GM20000 (cell line): ENCODE results near the gene SERINC5.

ENCODE experiments used
- DNase-seq: peaks from one replicate; pipeline ENCODE4 v3.0.0; 2012; ENCODE audit warnings: low spot score
- TF ChIP-seq, protein P1 (sequence below): IDR thresholded peaks from 2 replicates; pipeline ENCODE4 v1.5.1; 2012; ENCODE audit warnings: mild to moderate bottlenecking, control low read depth; ENCODE audit errors: extremely low read depth, missing control alignments

The SERINC5 gene

GRCh38 chr5:80225189-80225933 is 30.5 kb downstream of the SERINC5 start:
- TF ChIP-seq, protein P1, sequence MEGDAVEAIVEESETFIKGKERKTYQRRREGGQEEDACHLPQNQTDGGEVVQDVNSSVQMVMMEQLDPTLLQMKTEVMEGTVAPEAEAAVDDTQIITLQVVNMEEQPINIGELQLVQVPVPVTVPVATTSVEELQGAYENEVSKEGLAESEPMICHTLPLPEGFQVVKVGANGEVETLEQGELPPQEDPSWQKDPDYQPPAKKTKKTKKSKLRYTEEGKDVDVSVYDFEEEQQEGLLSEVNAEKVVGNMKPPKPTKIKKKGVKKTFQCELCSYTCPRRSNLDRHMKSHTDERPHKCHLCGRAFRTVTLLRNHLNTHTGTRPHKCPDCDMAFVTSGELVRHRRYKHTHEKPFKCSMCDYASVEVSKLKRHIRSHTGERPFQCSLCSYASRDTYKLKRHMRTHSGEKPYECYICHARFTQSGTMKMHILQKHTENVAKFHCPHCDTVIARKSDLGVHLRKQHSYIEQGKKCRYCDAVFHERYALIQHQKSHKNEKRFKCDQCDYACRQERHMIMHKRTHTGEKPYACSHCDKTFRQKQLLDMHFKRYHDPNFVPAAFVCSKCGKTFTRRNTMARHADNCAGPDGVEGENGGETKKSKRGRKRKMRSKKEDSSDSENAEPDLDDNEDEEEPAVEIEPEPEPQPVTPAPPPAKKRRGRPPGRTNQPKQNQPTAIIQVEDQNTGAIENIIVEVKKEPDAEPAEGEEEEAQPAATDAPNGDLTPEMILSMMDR = no peak
- DNase-seq = no peak

DNA sequence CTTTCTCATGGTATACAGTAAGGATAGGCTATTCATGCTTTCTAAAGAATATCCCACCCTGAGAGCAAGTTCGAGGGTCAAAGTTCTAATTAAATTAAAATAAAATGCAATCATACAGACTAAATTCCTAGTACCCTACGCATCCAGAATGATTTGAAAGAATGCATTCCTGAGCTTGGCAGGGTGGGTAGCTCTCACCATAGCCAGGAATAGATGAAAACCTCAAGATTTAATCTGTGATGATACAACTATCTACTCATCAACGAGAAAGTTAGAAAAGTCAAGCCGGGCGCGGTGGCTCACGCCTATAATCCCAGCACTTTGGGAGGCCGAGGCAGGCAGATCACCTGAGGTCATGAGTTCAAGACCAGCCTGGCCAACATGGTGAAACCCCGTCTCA is 32.3 kb downstream of the SERINC5 start:
- no peak for DNase-seq
- TF ChIP-seq, protein P1 = no peak

- TF ChIP-seq, protein P1 = no peak
- DNase-seq = no peak
Measured at GRCh38 chr5:80220245-80220897, 35.5 kb downstream of the SERINC5 start.

- DNase-seq = no peak
- TF ChIP-seq, protein P1 = no peak
Measured at GRCh38 chr5:80219391-80219790, 36.5 kb downstream of the SERINC5 start.

- TF ChIP-seq, protein P1 = no peak
- no peak for DNase-seq
Measured at GRCh38 chr5:80217667-80218066, 38.2 kb downstream of the SERINC5 start.

DNA sequence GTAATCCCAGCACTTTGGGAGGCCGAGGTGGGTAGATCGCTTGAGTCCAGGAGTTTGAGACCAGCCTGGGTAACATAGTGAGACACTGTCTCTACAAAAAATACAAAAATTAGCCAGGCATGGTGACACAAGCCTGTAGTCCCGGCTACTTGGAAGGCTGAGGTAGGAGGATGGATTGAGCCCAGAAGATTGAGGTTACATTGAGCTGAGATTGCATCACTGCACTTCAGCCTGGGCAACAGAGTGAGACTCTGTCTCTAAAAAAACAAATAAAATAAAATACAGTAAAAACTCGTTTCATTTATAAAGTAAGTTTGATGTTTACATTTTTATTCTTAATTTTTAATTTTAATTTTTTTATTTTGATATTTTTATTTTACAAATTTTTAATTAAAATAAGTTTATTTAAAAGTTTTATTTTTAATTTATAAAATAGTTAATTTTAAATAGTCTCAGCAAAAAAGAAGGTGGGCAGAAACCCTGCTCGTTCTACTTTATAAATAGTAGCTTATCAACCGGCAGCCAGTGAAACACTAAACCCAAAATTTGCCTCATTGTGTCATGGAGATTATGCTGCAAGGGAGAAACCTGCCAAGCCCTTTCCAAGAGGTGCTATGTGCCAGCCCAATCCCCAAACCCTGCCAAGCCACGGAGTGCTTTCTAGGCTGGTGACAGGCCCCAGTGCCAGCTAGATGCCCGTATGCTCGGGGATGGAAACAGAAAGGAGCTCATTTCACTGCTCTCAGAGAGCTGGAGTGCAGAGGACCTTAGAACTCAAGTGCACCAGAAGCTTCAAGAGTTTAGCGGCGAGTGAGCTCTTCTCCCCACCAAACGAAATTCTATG is 38.9 kb downstream of the SERINC5 start:
- no peak for DNase-seq
- TF ChIP-seq, protein P1 = no peak

GRCh38 chr5:80216096-80216495 is 39.8 kb downstream of the SERINC5 start:
- TF ChIP-seq, protein P1 = no peak
- no peak for DNase-seq
